Measurements from ENCODE around the gene CPAMD8.
"Not testable (repeated sequence)": the region's sequence is repeated elsewhere in the genome, so short reads cannot be mapped to it uniquely, and the experiment has no call there.

CPAMD8 gene

DNA sequence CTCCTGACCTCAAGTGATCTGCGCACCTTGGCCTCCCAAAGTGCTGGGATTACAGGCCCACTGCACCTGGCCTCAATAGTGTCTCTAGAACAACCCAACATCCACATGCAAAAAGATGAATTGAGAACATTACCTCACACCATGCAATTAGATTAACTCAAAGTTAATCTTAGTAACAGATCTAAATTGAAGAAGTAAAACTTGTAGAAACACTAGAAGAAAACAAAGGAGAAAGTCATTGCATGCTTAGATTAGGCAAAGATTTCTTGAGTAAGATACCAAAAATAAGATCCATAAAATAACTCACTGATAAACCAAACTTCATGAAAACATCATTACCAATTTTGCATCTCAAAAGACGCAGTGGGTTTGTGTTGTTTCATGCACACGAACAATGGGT lies 2.8 kb downstream of the CPAMD8 start:
- TF ChIP-seq, protein P1, sequence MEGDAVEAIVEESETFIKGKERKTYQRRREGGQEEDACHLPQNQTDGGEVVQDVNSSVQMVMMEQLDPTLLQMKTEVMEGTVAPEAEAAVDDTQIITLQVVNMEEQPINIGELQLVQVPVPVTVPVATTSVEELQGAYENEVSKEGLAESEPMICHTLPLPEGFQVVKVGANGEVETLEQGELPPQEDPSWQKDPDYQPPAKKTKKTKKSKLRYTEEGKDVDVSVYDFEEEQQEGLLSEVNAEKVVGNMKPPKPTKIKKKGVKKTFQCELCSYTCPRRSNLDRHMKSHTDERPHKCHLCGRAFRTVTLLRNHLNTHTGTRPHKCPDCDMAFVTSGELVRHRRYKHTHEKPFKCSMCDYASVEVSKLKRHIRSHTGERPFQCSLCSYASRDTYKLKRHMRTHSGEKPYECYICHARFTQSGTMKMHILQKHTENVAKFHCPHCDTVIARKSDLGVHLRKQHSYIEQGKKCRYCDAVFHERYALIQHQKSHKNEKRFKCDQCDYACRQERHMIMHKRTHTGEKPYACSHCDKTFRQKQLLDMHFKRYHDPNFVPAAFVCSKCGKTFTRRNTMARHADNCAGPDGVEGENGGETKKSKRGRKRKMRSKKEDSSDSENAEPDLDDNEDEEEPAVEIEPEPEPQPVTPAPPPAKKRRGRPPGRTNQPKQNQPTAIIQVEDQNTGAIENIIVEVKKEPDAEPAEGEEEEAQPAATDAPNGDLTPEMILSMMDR (IDR thresholded peaks at IDR 0.05; ENCODE audit: control extremely low read depth, extremely low read depth, low read depth, missing control alignments) = no peak
- DNase-seq (ENCODE audit: extremely low spot score) = no peak
- ChIA-PET CTCF (no interaction called here), POLR2A (no interaction called here)

DNA sequence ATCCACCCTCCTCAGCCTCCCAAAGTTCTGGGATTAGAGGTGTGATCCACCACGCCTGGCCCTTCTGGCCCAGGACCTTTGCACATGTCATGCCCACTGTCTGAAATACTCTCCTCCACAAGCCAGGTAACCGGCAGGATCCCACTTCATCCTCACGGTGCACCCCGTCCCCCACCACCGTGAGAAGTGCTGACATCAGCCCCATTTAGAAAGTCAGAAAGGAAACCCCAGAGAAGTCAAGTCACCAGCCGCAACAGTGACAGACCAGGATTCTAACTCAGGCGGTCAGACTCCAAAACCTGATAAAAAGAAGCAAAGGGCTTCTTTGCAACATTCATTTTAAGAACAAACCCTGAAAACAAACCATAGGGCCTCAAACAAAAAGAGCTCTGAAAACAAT lies 3.9 kb downstream of the CPAMD8 start:
- CTCF ChIA-PET = no interaction called here
- TF ChIP-seq, protein P1 (IDR thresholded peaks at IDR 0.05; ENCODE audit: control extremely low read depth, extremely low read depth, low read depth, missing control alignments) = no peak
- POLR2A ChIA-PET = no interaction called here
- DNase-seq (ENCODE audit: extremely low spot score) = no peak

DNA sequence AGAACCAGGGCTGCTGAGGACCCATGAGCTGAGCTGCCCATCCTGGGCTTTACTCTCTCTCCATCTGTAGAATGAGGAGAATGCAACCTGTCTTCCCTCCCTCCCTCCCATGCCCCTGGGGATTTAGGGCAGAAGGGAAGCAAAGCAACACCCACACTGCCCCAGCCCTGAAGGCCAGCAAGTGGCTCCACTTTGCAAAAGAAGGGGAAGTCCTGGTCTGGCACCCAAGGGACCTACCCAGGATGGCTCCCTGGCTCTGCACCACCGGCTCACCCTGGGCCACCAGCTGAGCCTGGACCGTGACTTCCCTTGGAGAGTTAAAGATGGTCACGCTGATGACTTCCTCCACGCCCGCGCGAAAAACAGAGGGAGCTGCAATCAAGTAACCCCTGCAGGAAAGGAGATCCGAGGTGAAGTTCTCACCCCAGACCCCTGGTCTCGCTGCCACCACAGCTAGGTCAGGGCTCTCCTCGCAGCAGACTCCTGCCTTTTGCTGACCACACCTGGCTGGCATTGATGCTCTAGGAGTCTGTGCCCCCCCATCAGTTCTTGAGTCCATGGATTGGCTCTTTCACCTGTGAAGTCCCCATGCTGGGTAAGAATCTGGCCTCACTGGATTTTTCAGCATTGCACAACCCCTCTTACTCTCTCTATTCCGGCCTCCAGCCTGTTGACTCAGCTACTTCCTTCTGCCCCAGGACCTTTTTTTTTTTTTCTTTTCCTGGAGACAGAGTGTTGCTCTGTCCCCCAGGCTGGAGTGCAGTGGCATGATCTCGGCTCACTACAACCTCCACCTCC lies 4.6 kb downstream of the CPAMD8 start:
- POLR2A ChIA-PET = no interaction called here

DNA sequence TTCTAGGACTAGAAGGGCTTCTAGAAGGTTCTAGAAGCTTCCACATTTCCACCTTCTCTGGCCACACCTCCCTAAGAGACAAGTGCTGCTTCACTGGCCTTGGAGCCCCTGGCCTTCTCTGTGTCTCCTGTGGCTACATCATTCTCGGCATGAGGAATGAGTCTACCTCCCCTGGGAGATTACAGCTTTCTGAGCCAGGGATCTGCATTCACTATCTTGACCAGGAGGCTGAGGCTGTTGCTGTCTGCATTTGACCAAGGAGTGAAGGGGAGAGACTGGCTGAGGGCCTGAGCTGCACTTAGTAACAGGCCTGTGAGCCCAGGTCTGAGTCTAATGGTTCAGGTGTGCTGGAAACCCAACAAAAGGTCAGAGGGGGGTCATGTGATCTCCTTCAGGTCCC lies 5.3 kb downstream of the CPAMD8 start:
- TF ChIP-seq, protein P1 (IDR thresholded peaks at IDR 0.05; ENCODE audit: control extremely low read depth, extremely low read depth, low read depth, missing control alignments) = no peak
- DNase-seq (ENCODE audit: extremely low spot score) = no peak
- ChIA-PET POLR2A (no interaction called here), CTCF (no interaction called here)

More for the DNA sequence above, 4.6 kb downstream of the CPAMD8 start:
- TF ChIP-seq, protein P1 (IDR thresholded peaks at IDR 0.05; ENCODE audit: control extremely low read depth, extremely low read depth, low read depth, missing control alignments) = no peak
- DNase-seq (ENCODE audit: extremely low spot score) = no peak
- CTCF ChIA-PET = no interaction called here

DNA sequence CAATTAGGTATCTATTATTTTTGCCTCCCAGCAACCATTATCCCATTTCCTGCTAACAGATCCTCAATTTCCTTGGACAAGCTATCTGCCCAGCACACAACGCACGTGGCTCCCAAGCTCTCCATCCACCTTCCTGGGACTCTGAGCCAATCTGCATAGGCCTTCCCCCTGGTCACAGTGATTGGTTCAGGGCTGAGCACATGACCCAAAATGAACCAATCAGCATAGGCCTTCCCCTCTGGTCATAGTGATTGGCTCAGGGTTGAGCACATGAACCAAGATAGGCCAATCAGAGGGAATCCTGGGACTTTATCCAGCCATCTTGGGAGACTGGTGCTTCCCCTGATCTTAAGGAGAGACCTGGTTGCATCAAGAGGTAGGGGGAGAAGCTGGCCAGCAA lies 5.8 kb downstream of the CPAMD8 start:
- DNase-seq (ENCODE audit: extremely low spot score) = no peak
- TF ChIP-seq, protein P1 (IDR thresholded peaks at IDR 0.05; ENCODE audit: control extremely low read depth, extremely low read depth, low read depth, missing control alignments) = no peak
- CTCF ChIA-PET = interaction anchor here (0.9 kb wide), 1 partner anchor 248 kb away, joined by 4 read pairs; no protein-coding TSS in a partner anchor
- POLR2A ChIA-PET = no interaction called here

DNA sequence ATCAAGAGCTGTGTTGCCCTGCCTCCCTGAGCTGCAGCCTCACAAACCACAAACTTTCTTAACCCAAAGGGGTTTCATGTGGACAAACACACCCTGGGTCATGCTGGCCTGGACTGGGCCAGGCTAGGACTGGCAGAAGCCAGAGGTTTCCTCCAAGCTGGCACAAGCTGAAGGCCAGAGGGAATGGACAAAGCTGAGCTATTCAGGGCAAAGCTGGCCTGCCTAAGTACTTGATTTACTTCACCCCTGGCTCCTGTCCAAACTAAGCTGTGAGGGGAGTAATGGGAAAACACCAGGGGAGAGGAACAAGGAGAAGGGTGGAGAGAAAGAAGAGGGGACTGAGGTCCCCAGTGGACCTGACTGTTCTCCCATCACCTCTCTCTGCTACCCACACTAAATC lies 6.2 kb downstream of the CPAMD8 start:
- no peak for DNase-seq (ENCODE audit: extremely low spot score)
- POLR2A ChIA-PET = no interaction called here
- CTCF ChIA-PET = interaction anchor here (0.9 kb wide), 1 partner anchor 248 kb away, joined by 4 read pairs; no protein-coding TSS in a partner anchor
- TF ChIP-seq, protein P1 (IDR thresholded peaks at IDR 0.05; ENCODE audit: control extremely low read depth, extremely low read depth, low read depth, missing control alignments) = no peak

DNA sequence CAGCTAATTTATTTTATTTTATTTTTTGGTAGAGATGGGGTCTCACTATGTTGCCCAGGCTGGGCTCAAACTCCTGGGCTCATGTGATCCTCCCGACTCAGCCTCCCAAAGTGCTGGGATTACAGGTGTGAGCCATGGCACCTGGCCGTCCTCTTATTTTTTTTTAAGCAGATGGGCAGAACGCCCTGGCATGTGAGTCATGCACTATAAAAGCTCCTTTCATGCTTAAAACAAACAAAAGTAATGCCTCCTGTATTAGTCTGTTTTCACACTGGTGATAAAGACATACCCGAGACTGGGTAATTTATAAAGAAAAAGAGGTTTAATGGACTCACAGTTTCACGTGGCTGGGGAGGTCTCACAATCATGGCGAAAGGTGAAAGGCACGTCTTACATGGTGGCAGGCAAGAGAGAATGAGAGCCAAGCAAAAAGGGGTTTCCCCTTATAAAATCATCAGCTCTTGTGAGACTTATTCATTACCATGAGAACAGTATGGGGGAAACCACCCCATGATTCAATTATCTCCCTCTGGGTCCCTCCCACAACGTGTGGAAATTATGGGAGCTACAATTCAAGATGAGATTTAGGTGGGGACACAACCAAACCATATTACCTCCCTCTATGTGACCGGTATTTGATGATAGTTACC lies 12.3 kb downstream of the CPAMD8 start:
- POLR2A ChIA-PET; CTCF ChIA-PET; DNase-seq (ENCODE audit: extremely low spot score): not testable (repeated sequence)

Measured in GM10248 (cell line).